ENCODE results near the gene LY6G6F. TPM values are rescaled to one million over a fixed set of nuclear protein-coding genes. Genes with fewer than 3 reads are reported as not detected.
A peak's percentile ranks its signal among the peaks of the same experiment; 100 is the strongest.

The LY6G6F gene
- total and polyA plus RNA-seq, 5 donors, result not detected

GRCh38 chr6:31736021-31736767 is 29.5 kb downstream of the LY6G6F start, which contains the start of gene CLIC1:
CLIC1 (minus strand) TSS chr6:31736530; CDS start chr6:31736300, 230 bp downstream.
- H3K4me1 ChIP-seq (ENCODE audit: control insufficient read depth, insufficient read depth, low read length), result peaks cover 9% of the 10 kb centered on the region
- WGBS, result 0% methylated on average over 24 of the region's 24 CpGs
- intact Hi-C loops (cut with DNase I), result loop anchor here in 2 of 4 donors (5.0 to 10.0 kb wide), 2 partner anchors 36 to 99 kb away; no protein-coding TSS in a partner anchor
- DNase-seq (peak; percentile 91 to 94 (median 94)), ATAC-seq (peak; percentile 73 to 76)
- H3K27me3 ChIP-seq (ENCODE audit: control insufficient read depth, insufficient read depth), result no peaks in the 10 kb centered on the region
- H3K9me3 ChIP-seq (ENCODE audit: control insufficient read depth, low read length), result no peaks in the 10 kb centered on the region
- peak within 1 kb of the TSS; percentile 86 for H3K4me3 ChIP-seq (ENCODE audit: low read length)
- H3K27ac ChIP-seq (ENCODE audit: low read length), result peak within 1 kb of the TSS; percentile 49

- intact Hi-C loops (cut with DNase I), result loop anchor here in 2 of 4 donors (5.0 to 10.0 kb wide), 2 partner anchors 35 to 98 kb away; no protein-coding TSS in a partner anchor
- H3K9me3 ChIP-seq (ENCODE audit: control insufficient read depth, low read length), result no peaks in the 10 kb centered on the region
- peak overlapping the region; percentile 49 for H3K27ac ChIP-seq (ENCODE audit: low read length)
- no peaks in the 10 kb centered on the region for H3K27me3 ChIP-seq (ENCODE audit: control insufficient read depth, insufficient read depth)
- peaks cover 9% of the 10 kb centered on the region for H3K4me1 ChIP-seq (ENCODE audit: control insufficient read depth, insufficient read depth, low read length)
- H3K4me3 ChIP-seq (ENCODE audit: low read length), result peak overlapping the region; percentile 86
- peak in 2 of 3 donors; percentile 58 to 62 for DNase-seq
- no peak for ATAC-seq
- 37% methylated on average over 10 of the region's 10 CpGs for WGBS
Measured at GRCh38 chr6:31736768-31737314, 30.2 kb downstream of the LY6G6F start.

GRCh38 chr6:31737315-31737990 is 30.8 kb downstream of the LY6G6F start:
- no peaks in the 10 kb centered on the region for H3K27me3 ChIP-seq (ENCODE audit: control insufficient read depth, insufficient read depth)
- peaks cover 9% of the 10 kb centered on the region for H3K4me1 ChIP-seq (ENCODE audit: control insufficient read depth, insufficient read depth, low read length)
- H3K9me3 ChIP-seq (ENCODE audit: control insufficient read depth, low read length), result no peaks in the 10 kb centered on the region
- no peak overlapping the region for H3K4me3 ChIP-seq (ENCODE audit: low read length)
- ATAC-seq, result no peak
- WGBS, result 50% methylated on average over 7 of the region's 7 CpGs
- intact Hi-C loops (cut with DNase I), result loop anchor here in 2 of 4 donors (5.0 to 10.0 kb wide), 2 partner anchors 35 to 97 kb away; no protein-coding TSS in a partner anchor
- no peak for DNase-seq
- peak overlapping the region; percentile 37 for H3K27ac ChIP-seq (ENCODE audit: low read length)

- intact Hi-C loops (cut with DNase I), result loop anchor here in 2 of 4 donors (5.0 to 10.0 kb wide), 2 partner anchors 34 to 97 kb away; no protein-coding TSS in a partner anchor
- no peaks in the 10 kb centered on the region for H3K9me3 ChIP-seq (ENCODE audit: control insufficient read depth, low read length)
- 24% methylated on average over 6 of the region's 6 CpGs for WGBS
- H3K27ac ChIP-seq (ENCODE audit: low read length), result peak overlapping the region; percentile 34
- DNase-seq (peak in 1 of 3 donors; percentile 77), ATAC-seq (peak in 1 of 2 donors; percentile 7)
- H3K27me3 ChIP-seq (ENCODE audit: control insufficient read depth, insufficient read depth), result no peaks in the 10 kb centered on the region
- peaks cover 9% of the 10 kb centered on the region for H3K4me1 ChIP-seq (ENCODE audit: control insufficient read depth, insufficient read depth, low read length)
- H3K4me3 ChIP-seq (ENCODE audit: low read length), result no peak overlapping the region
Measured at GRCh38 chr6:31737991-31738979, 31.6 kb downstream of the LY6G6F start.

GRCh38 chr6:31739639-31740396 is 33.2 kb downstream of the LY6G6F start, which contains the start of gene MSH5:
MSH5 (plus strand) TSS chr6:31740005; CDS start chr6:31740467, 462 bp downstream.
- Histone ChIP-seq H3K4me1 (ENCODE audit: control insufficient read depth, insufficient read depth, low read length) (peaks cover 3% of the 10 kb centered on the region), H3K27ac (ENCODE audit: low read length) (peak within 1 kb of the TSS; percentile 46), H3K9me3 (ENCODE audit: control insufficient read depth, low read length) (no peaks in the 10 kb centered on the region), H3K27me3 (ENCODE audit: control insufficient read depth, insufficient read depth) (no peaks in the 10 kb centered on the region), H3K4me3 (ENCODE audit: low read length) (peak within 1 kb of the TSS; percentile 66)
- DNase-seq, result peak; percentile 98 to 99 (median 99)
- intact Hi-C loops (cut with DNase I), result loop anchor here in 3 of 4 donors (5.0 to 10.0 kb wide), 3 partner anchors 32 to 95 kb away; no protein-coding TSS in a partner anchor
- under 1% methylated on average over 58 of the region's 58 CpGs for WGBS
- ATAC-seq, result peak; percentile 95 to 96

- DNase-seq, result peak in 2 of 3 donors; percentile 62 to 72
- Histone ChIP-seq H3K4me3 (ENCODE audit: low read length) (peak overlapping the region; percentile 66), H3K9me3 (ENCODE audit: control insufficient read depth, low read length) (no peaks in the 10 kb centered on the region), H3K4me1 (ENCODE audit: control insufficient read depth, insufficient read depth, low read length) (peaks cover 3% of the 10 kb centered on the region), H3K27me3 (ENCODE audit: control insufficient read depth, insufficient read depth) (no peaks in the 10 kb centered on the region), H3K27ac (ENCODE audit: low read length) (peak overlapping the region; percentile 46)
- peak in 1 of 2 donors; percentile 1 for ATAC-seq
- 15% methylated on average over 29 of the region's 29 CpGs for WGBS
- intact Hi-C loops (cut with DNase I), result loop anchor here in 1 of 4 donors (5.0 kb wide), 1 partner anchor 52 kb away; no protein-coding TSS in a partner anchor
Measured at GRCh38 chr6:31740397-31741223, 33.9 kb downstream of the LY6G6F start.

- peaks cover 1% of the 10 kb centered on the region for H3K4me1 ChIP-seq (ENCODE audit: control insufficient read depth, insufficient read depth, low read length)
- H3K9me3 ChIP-seq (ENCODE audit: control insufficient read depth, low read length), result no peaks in the 10 kb centered on the region
- no peak overlapping the region for H3K27ac ChIP-seq (ENCODE audit: low read length)
- intact Hi-C loops (cut with DNase I), result loop anchor here in 1 of 4 donors (5.0 kb wide), 1 partner anchor 50 kb away; no protein-coding TSS in a partner anchor
- DNase-seq (no peak), ATAC-seq (no peak)
- 82% methylated on average over 2 of the region's 2 CpGs for WGBS
- H3K4me3 ChIP-seq (ENCODE audit: low read length), result no peak overlapping the region
- H3K27me3 ChIP-seq (ENCODE audit: control insufficient read depth, insufficient read depth), result no peaks in the 10 kb centered on the region
Measured at GRCh38 chr6:31741815-31742214, 35.1 kb downstream of the LY6G6F start.

- intact Hi-C loops (cut with DNase I), result loop anchor here in 1 of 4 donors (5.0 kb wide), 1 partner anchor 49 kb away; no protein-coding TSS in a partner anchor
- Histone ChIP-seq H3K4me1 (ENCODE audit: control insufficient read depth, insufficient read depth, low read length) (no peaks in the 10 kb centered on the region), H3K9me3 (ENCODE audit: control insufficient read depth, low read length) (no peaks in the 10 kb centered on the region), H3K27ac (ENCODE audit: low read length) (no peak overlapping the region), H3K4me3 (ENCODE audit: low read length) (no peak overlapping the region), H3K27me3 (ENCODE audit: control insufficient read depth, insufficient read depth) (no peaks in the 10 kb centered on the region)
- 84% methylated on average over 3 of the region's 3 CpGs for WGBS
- DNase-seq, result no peak
- no peak for ATAC-seq
Measured at GRCh38 chr6:31742894-31743293, 36.2 kb downstream of the LY6G6F start.

GRCh38 chr6:31744422-31744821 is 37.8 kb downstream of the LY6G6F start:
- intact Hi-C loops (cut with DNase I), result loop anchor here in 1 of 4 donors (5.0 kb wide), 1 partner anchor 48 kb away; no protein-coding TSS in a partner anchor
- DNase-seq, result no peak
- 61% methylated on average over 1 of the region's 1 CpG for WGBS
- Histone ChIP-seq H3K27ac (ENCODE audit: low read length) (no peak overlapping the region), H3K4me3 (ENCODE audit: low read length) (no peak overlapping the region), H3K9me3 (ENCODE audit: control insufficient read depth, low read length) (no peaks in the 10 kb centered on the region), H3K4me1 (ENCODE audit: control insufficient read depth, insufficient read depth, low read length) (no peaks in the 10 kb centered on the region), H3K27me3 (ENCODE audit: control insufficient read depth, insufficient read depth) (no peaks in the 10 kb centered on the region)
- ATAC-seq, result no peak
